B cell (primary cell): ENCODE measurements around the gene CHST11. TPM values are rescaled to one million over a fixed set of nuclear protein-coding genes. Genes with fewer than 3 reads are reported as not detected.

Source experiments
- ATAC-seq: fragments of 200-7000 bp; cut with Tn5 transposase; one replicate; pipeline ENCODE4 v1.10.0; 2021; ENCODE audit warnings: low read depth, mild to moderate bottlenecking, moderate number of reproducible peaks, moderate library complexity
- CTCF ChIA-PET: fragments of 350-600 bp; sonication (Branson Sonifier 250); formaldehyde crosslinking; loops from one replicate; lab custom pipeline; 2021; ENCODE audit warnings: antibody characterized with exemption, inconsistent platforms; lab: Charles Lee
- POLR2A ChIA-PET: fragments of 350-600 bp; sonication (Branson Sonifier 250); formaldehyde crosslinking; loops from one replicate; lab custom pipeline; 2021; ENCODE audit warnings: antibody characterized with exemption; lab: Charles Lee
- DNase-seq: peaks from one replicate; pipeline ENCODE4 v3.0.0; 2013
- H2AFZ ChIP-seq: 2 replicates; pipeline ENCODE4 v1.6.1; 2012; ENCODE audit warnings: mild to moderate bottlenecking, low read depth, low read length; ENCODE audit not compliant: insufficient read depth, poor library complexity, severe bottlenecking
- H3K27ac ChIP-seq, 2 donors: 1 replicate in 1 of 2; 2 replicates in 1 of 2; pipeline ENCODE4 v1.5.1; 2012 to 2013; ENCODE audit warnings: low read length in 2 of 2, mild to moderate bottlenecking in 2 of 2, moderate library complexity in 1 of 2
- H3K27me3 ChIP-seq, 4 experiments: fragments of 200-600 bp in 1 of 4; sonication (generic) in 1 of 4; replicated peaks in 1 of 4; 1 replicate in 2 of 4; 2 replicates in 2 of 4; pipeline versions ENCODE4 v1.6.1 to v1.7.0; 2013 to 2016; ENCODE audit warnings: low read length in 3 of 4, mild to moderate bottlenecking in 2 of 4, mixed read lengths in 1 of 4, moderate library complexity in 1 of 4; ENCODE audit not compliant: insufficient read depth in 4 of 4, control insufficient read depth in 3 of 4; ENCODE audit errors: control extremely low read depth in 1 of 4
- H3K36me3 ChIP-seq, 2 experiments: replicated peaks in 1 of 2; 1 replicate in 1 of 2; 2 replicates in 1 of 2; pipeline versions ENCODE4 v1.6.1 to v1.7.1; 2013; ENCODE audit warnings: low read length in 1 of 2; ENCODE audit not compliant: insufficient read depth in 2 of 2, control insufficient read depth in 1 of 2; ENCODE audit errors: control extremely low read depth in 1 of 2, extremely low read depth in 1 of 2
- H3K4me1 ChIP-seq, 2 donors: fragments of 200-600 bp in 1 of 2; sonication (generic) in 1 of 2; 1 replicate in 1 of 2; 2 replicates in 1 of 2; pipeline versions ENCODE4 v1.5.1 to v1.6.1; 2013 to 2017; ENCODE audit warnings: low read length in 2 of 2; ENCODE audit not compliant: control insufficient read depth in 2 of 2, insufficient read depth in 2 of 2
- H3K4me2 ChIP-seq: replicated peaks from 2 replicates; pipeline ENCODE3; 2012; ENCODE audit warnings: mild to moderate bottlenecking, low read depth, low read length; ENCODE audit not compliant: poor library complexity, severe bottlenecking
- H3K4me3 ChIP-seq, 5 experiments: fragments of 200-600 bp in 1 of 5; sonication (generic) in 1 of 5; 1 replicate in 3 of 5; 2 replicates in 2 of 5; pipeline versions ENCODE4 v1.5.1 to v1.7.0; 2011 to 2016; ENCODE audit warnings: low read length in 4 of 5, mild to moderate bottlenecking in 4 of 5, low read depth in 2 of 5, control low read depth in 1 of 5, moderate library complexity in 1 of 5; ENCODE audit not compliant: insufficient read depth in 1 of 5; ENCODE audit errors: control extremely low read depth in 1 of 5, extremely low read depth in 1 of 5
- H3K79me2 ChIP-seq: fragments of 200-600 bp; sonication (generic); one replicate; pipeline ENCODE4 v1.6.0; 2016; ENCODE audit warnings: low read length; ENCODE audit not compliant: control insufficient read depth, insufficient read depth
- H3K9ac ChIP-seq: fragments of 200-600 bp; sonication (generic); 2 replicates; pipeline ENCODE4 v1.6.1; 2017; ENCODE audit warnings: mild to moderate bottlenecking, low read length, moderate library complexity
- H3K9me3 ChIP-seq, 3 donors: one replicate each; pipeline versions ENCODE4 v1.6.1 to v1.7.1; 2013; ENCODE audit warnings: low read length in 2 of 3; ENCODE audit not compliant: control insufficient read depth in 2 of 3, insufficient read depth in 1 of 3; ENCODE audit errors: control extremely low read depth in 1 of 3
- H4K20me1 ChIP-seq: 2 replicates; pipeline ENCODE4 v1.6.0; 2012; ENCODE audit warnings: mild to moderate bottlenecking, low read length; ENCODE audit not compliant: insufficient read depth, control insufficient read depth, poor library complexity, severe bottlenecking
- H3K27ac Mint-ChIP-seq: one replicate; pipeline ENCODE4 v1.8.0; 2021; ENCODE audit warnings: mixed read lengths
- H3K27me3 Mint-ChIP-seq: one replicate; pipeline ENCODE4 v1.8.0; 2021; ENCODE audit warnings: mixed read lengths
- H3K4me1 Mint-ChIP-seq: one replicate; pipeline ENCODE4 v1.8.0; 2021; ENCODE audit warnings: mixed read lengths
- H3K4me3 Mint-ChIP-seq: one replicate; pipeline ENCODE4 v1.8.0; 2021; ENCODE audit warnings: mixed read lengths
- H3K9me3 Mint-ChIP-seq: one replicate; pipeline ENCODE4 v1.8.0; 2022; ENCODE audit warnings: mixed read lengths; ENCODE audit not compliant: insufficient read depth
- EZH2 ChIP-seq: IDR thresholded peaks from 2 replicates; pipeline ENCODE4 v1.6.1; 2012; ENCODE audit warnings: borderline replicate concordance, low read depth, mild to moderate bottlenecking, moderate library complexity, low read length; ENCODE audit not compliant: insufficient read depth, poor library complexity, severe bottlenecking
- WGBS: methylation state at CpG from one replicate; pipeline ENCODE4 v1.1.5; 2013; ENCODE audit warnings: missing lambda C conversion rate; ENCODE audit not compliant: insufficient coverage; 5-methylcytosine and 5-hydroxymethylcytosine counted together
- intact Hi-C: fragments of 100-400 bp; cut with micrococcal nuclease; formaldehyde crosslinking; loops from one replicate; pipeline ENCODE4 v1.10.0; 2022
- polyA plus RNA-seq: library from polyadenylated mRNA; depleted of rRNA; stranded (reverse); fragments of >200 nt; gene quantifications from 2 replicates; pipeline ENCODE4 v1.2.3, GENCODE V29; 2012
- total RNA-seq, 2 donors: library from RNA; stranded (reverse); fragments of 120-200 nt in 1 of 2; gene quantifications; 1 replicate in 1 of 2; 2 replicates in 1 of 2; pipeline versions ENCODE4 v1.2.3 to v1.2.4, GENCODE V29; 2013 to 2022
- TF ChIP-seq, protein P1 (sequence below): fragments of 200-600 bp; IDR thresholded peaks from one replicate; pipeline ENCODE4 v1.8.0; 2022; ENCODE audit warnings: antibody characterized with exemption, mild to moderate bottlenecking

CHST11 gene
- total and polyA plus RNA-seq, 2 donors (not counting 1 experiment from before 2014, with no cell fraction given): 46.3 to 152 TPM

DNA sequence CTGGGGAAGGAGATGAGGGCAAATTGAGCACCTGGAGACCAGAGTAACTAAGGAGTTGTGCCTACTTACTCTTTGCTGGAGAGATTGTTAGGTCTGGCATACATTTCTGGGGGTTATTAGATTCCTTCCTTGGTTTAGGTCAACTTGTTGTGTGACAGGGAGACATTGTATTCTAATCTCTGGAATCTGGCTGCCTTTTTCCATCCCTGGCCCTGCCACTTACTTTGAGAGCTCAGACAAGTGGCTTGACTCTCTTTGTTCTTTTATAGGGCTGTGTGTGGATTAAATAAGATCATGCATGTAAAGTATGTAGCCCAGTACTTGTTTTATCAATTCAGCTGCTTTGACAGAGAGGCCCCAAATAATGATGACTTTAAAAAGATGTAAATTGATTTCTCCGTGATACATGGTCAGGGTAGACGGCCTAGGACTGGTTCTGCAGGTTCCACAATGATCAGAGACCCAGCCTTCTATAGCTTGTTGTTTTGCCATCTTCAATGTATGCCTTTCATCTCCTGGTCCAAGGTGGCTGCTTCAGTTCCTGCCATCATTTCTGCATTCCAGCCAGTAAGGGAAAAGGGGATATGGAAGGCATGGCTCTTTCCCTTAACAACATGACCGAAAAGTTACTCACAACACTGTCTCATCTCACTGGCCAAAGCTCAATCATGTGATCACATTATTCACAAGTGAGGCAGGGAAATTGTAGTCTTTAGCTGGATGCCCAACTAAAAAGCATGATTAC lies 72.6 kb downstream of the CHST11 start:
- Histone ChIP-seq H3K9me3 (peaks cover 2 to 21% (median 19%) of the 10 kb centered on the region in 3 donors), H2AFZ (no peak overlapping the region), H3K79me2 (peaks cover 100% of the 10 kb centered on the region), H3K4me2 (no peak overlapping the region), H3K27me3 (no peaks in the 10 kb centered on the region), H3K4me3 (no peak overlapping the region), H3K27ac (no peak overlapping the region), H4K20me1 (peaks cover 24% of the 10 kb centered on the region), H3K9ac (no peak overlapping the region), H3K36me3 (no peaks in the 10 kb centered on the region), H3K4me1 (peaks cover 28 to 31% of the 10 kb centered on the region in 2 donors)
- H3K27ac Mint-ChIP-seq: no peak overlapping the region
- intact Hi-C loops: no loop called here
- H3K4me1 Mint-ChIP-seq: peaks cover 74% of the 10 kb centered on the region
- no peak for DNase-seq
- CTCF ChIA-PET: interaction anchor here (1.1 to 1.4 kb wide), 2 partner anchors 9 to 72 kb away, joined by 3 to 5 read pairs; partner anchors contain the start of gene CHST11
- no peak for ATAC-seq
- TF ChIP-seq EZH2: no peak
- TF ChIP-seq, protein P1, sequence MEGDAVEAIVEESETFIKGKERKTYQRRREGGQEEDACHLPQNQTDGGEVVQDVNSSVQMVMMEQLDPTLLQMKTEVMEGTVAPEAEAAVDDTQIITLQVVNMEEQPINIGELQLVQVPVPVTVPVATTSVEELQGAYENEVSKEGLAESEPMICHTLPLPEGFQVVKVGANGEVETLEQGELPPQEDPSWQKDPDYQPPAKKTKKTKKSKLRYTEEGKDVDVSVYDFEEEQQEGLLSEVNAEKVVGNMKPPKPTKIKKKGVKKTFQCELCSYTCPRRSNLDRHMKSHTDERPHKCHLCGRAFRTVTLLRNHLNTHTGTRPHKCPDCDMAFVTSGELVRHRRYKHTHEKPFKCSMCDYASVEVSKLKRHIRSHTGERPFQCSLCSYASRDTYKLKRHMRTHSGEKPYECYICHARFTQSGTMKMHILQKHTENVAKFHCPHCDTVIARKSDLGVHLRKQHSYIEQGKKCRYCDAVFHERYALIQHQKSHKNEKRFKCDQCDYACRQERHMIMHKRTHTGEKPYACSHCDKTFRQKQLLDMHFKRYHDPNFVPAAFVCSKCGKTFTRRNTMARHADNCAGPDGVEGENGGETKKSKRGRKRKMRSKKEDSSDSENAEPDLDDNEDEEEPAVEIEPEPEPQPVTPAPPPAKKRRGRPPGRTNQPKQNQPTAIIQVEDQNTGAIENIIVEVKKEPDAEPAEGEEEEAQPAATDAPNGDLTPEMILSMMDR: no peak
- H3K27me3 Mint-ChIP-seq: no peaks in the 10 kb centered on the region
- H3K9me3 Mint-ChIP-seq: peaks cover 10% of the 10 kb centered on the region
- WGBS: 100% methylated on average over 2 of the region's 3 CpGs
- H3K4me3 Mint-ChIP-seq: no peak overlapping the region
- POLR2A ChIA-PET: no interaction called here

DNA sequence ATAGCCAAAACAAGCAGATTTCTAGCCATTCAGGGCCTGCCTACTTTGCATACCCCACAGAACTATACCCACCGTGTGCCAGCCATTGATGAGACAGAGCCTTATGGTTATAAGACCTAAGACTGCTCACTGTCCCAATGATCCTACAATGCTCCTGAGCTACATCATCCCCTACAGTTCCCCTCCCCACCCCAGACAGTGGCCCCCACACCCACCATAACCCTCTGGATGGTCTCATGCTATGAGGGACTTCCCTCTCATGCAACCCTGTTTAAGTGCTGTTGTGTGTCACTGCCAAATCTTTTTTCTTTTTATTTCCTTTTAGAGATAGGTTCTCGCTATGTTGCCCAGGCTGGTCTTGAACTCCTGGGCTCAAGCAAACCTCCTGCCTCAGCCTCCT lies 75.9 kb downstream of the CHST11 start:
- ChIA-PET POLR2A (no interaction called here), CTCF (no interaction called here)
- 52% methylated on average over 2 of the region's 2 CpGs for WGBS

More for the DNA sequence above, 75.9 kb downstream of the CHST11 start:
- Mint-ChIP-seq H3K27me3 (no peaks in the 10 kb centered on the region), H3K27ac (no peak overlapping the region), H3K4me1 (peaks cover 81% of the 10 kb centered on the region), H3K9me3 (peaks cover 6% of the 10 kb centered on the region), H3K4me3 (no peak overlapping the region)
- no peak for ATAC-seq
- intact Hi-C loops: no loop called here
- Histone ChIP-seq H3K4me3 (no peak overlapping the region), H3K9me3 (peaks cover 0 to 8% (median 6%) of the 10 kb centered on the region in 3 donors), H3K4me2 (no peak overlapping the region), H2AFZ (no peak overlapping the region), H3K27me3 (no peaks in the 10 kb centered on the region), H3K36me3 (no peaks in the 10 kb centered on the region), H3K4me1 (peaks cover 44 to 52% of the 10 kb centered on the region in 2 donors), H4K20me1 (peaks cover 44% of the 10 kb centered on the region), H3K27ac (no peak overlapping the region), H3K79me2 (peaks cover 100% of the 10 kb centered on the region), H3K9ac (no peak overlapping the region)
- TF ChIP-seq, protein P1: no peak
- TF ChIP-seq EZH2: no peak
- no peak for DNase-seq
